HG03469 (cell line): ENCODE data around the gene HERC2.

Experiments
- ATAC-seq: cut with Tn5 transposase; IDR thresholded peaks from one replicate; pipeline ENCODE4 v1.9.1; 2021; ENCODE audit warnings: mild to moderate bottlenecking, moderate library complexity, moderate number of reproducible peaks; ENCODE audit not compliant: unreplicated experiment

The HERC2 gene

DNA sequence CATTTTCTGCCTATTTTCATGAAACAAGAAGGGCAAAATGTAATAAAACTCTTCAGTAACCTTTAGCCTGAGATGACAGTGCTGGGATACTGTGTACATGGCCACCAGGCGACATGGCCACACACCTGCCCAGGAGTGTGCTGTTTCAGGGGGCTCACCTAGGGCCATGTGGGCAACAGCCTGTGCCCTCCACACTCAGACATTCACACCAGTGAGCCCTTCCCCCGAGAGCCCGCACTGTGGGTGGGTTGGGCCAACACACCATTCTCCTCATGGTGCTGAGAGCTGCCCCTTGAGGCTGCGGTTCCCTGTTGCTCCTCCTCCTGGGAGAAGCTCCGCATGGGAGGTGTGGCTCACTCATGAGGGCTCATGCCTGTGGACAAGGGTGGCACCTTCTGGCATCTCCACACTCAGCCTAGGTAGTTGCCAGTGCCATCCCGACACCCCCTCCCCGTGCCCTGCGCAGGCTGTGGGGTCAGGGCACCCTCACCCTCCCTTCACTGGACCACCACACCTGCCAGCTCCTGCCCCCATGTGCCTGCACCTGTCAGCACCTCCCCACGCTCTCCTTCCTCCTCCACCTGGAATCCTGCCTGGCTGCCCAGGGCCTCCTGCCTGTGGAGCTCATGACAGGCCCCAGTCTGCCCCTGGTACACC is 242.5 kb downstream of the HERC2 start:
- ATAC-seq, result no peak

DNA sequence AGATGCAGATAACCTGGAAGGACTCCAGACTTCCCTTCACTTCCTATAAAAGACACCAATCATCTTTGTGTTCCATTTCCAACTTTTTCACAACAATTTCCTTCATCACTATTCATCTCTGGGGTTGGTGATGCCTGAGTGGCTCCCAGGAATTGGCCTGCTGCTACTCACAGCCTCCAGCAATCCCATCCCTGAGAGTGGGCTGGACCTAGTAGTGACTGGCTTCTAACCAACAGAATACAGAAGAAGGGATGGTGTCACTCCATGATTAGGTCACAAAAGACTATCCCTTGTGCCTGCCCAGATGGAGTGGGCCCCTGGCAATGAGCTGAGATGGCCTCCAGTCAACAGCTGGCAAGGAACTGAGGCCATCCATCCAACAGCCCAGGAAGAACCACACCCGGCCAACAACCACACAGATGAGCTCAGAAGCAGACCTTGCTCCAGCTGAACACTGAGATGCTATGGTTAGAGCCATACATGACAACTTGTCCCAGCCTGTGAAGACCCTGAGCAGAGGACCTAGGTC is 243.7 kb downstream of the HERC2 start:
- ATAC-seq, result no peak

DNA sequence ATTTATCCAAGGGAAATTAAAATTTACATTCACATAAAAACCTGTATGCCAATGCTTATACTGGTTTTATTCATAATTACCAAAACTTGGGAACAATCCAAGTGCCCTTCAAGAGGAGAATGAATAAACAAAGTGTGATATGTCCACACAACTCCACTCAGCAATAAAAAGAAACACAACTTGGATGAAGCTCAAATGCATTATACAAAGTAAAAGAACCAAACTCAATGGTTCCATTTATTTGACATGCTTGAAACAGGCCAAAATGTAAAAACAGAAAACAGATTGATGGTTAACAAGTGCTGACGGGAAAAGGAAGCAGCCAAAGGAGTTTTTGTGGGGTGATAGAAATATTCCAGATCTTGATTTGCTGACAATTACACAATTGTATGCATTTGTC is 246.4 kb downstream of the HERC2 start:
- no peak for ATAC-seq

DNA sequence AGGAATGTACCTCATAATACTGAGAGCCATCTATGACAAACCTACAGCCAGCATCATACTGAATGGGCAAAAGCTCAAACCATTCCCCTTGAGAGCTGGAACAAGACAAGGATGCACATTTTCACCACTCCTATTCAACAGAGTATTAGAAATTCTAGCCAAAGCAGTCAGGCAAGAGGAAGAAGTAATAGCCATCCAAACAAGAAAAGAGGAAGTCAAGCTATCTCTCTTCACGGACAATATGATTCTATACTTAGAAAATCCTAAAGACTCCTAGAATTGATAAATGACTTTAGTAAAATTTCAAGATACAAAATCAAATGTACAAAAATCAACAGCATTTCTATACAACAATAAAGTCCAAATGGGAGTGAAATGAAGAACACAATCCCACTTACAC is 253.0 kb downstream of the HERC2 start:
- ATAC-seq, result no peak

GRCh38 chr15:28066231-28066630 is 255.7 kb downstream of the HERC2 start:
- ATAC-seq, result no peak
